PC-3 (cell line): ENCODE results near the gene DLG2. TPM values are rescaled to one million over a fixed set of nuclear protein-coding genes. Genes with fewer than 3 reads are reported as not detected.

Experiments
- ATAC-seq: fragments of 200-7000 bp; cut with Tn5 transposase; 2 replicates; pipeline ENCODE4 v1.9.1; 2020; ENCODE audit warnings: mild to moderate bottlenecking, moderate library complexity
- BruUV-seq: library from RNA; stranded (reverse); fragments of 400-500 nt; replicated peaks from 2 replicates; lab custom pipeline; 2021; lab: Mats Ljungman, UMichigan
- CTCF ChIA-PET: fragments of 300-600 bp; sonication (Branson Sonifier 250); formaldehyde crosslinking; loops from one replicate; lab custom pipeline; 2022; ENCODE audit warnings: antibody characterized with exemption; lab: Charles Lee
- POLR2A ChIA-PET: fragments of 300-600 bp; sonication (Branson Sonifier 250); formaldehyde crosslinking; loops from one replicate; lab custom pipeline; 2022; ENCODE audit warnings: antibody characterized with exemption; ENCODE audit not compliant: unreplicated experiment; lab: Charles Lee
- DNase-seq: peaks from one replicate; pipeline ENCODE4 v3.0.0-alpha.2; 2015
- H2AFZ ChIP-seq: fragments of 300-600 bp; sonication (generic); 2 replicates; pipeline ENCODE4 v1.6.0; 2016; ENCODE audit warnings: antibody characterized with exemption, low read length
- H3F3A ChIP-seq: fragments of 300-600 bp; sonication (generic); one replicate; pipeline ENCODE4 v1.6.0; 2017; ENCODE audit warnings: antibody characterized with exemption, low read length, control low read depth, mild to moderate bottlenecking; ENCODE audit not compliant: unreplicated experiment
- H3K27ac ChIP-seq: fragments of 300-600 bp; sonication (generic); 2 replicates; pipeline ENCODE4 v1.5.1; 2016; ENCODE audit warnings: mild to moderate bottlenecking, low read length
- H3K27me3 ChIP-seq: fragments of 300-600 bp; sonication (generic); 2 replicates; pipeline ENCODE4 v1.6.1; 2016; ENCODE audit warnings: low read length, mixed read lengths
- H3K36me3 ChIP-seq: fragments of 300-600 bp; sonication (generic); 2 replicates; pipeline ENCODE4 v1.6.1; 2016; ENCODE audit warnings: low read depth, mixed run types, low read length, mixed read lengths
- H3K4me1 ChIP-seq: fragments of 300-600 bp; sonication (generic); 2 replicates; pipeline ENCODE4 v1.5.1; 2016; ENCODE audit warnings: low read length; ENCODE audit not compliant: insufficient read depth
- H3K4me2 ChIP-seq: fragments of 300-600 bp; sonication (generic); 2 replicates; pipeline ENCODE4 v1.6.0; 2016; ENCODE audit warnings: low read length
- H3K4me3 ChIP-seq: fragments of 300-600 bp; sonication (generic); 2 replicates; pipeline ENCODE4 v1.5.1; 2016; ENCODE audit warnings: mild to moderate bottlenecking, low read length, mixed read lengths
- H3K79me2 ChIP-seq: fragments of 300-600 bp; sonication (generic); 2 replicates; pipeline ENCODE4 v1.6.1; 2017; ENCODE audit warnings: low read length, mixed read lengths
- H3K9ac ChIP-seq: fragments of 300-600 bp; sonication (generic); 2 replicates; pipeline ENCODE4 v1.6.0; 2016; ENCODE audit warnings: mild to moderate bottlenecking, low read length
- H3K9me2 ChIP-seq: fragments of 300-600 bp; sonication (generic); replicated peaks from 2 replicates; pipeline ENCODE4 v1.6.1; 2016; ENCODE audit warnings: mixed run types, low read length, mixed read lengths
- H3K9me3 ChIP-seq: fragments of 300-600 bp; sonication (generic); 2 replicates; pipeline ENCODE4 v1.6.1; 2016; ENCODE audit warnings: low read length, mixed read lengths
- H4K20me1 ChIP-seq: fragments of 300-600 bp; sonication (generic); 2 replicates; pipeline ENCODE4 v1.6.1; 2016; ENCODE audit warnings: low read length, mixed read lengths
- EZH2 ChIP-seq: fragments of 300-600 bp; sonication (generic); IDR thresholded peaks from one replicate; pipeline ENCODE4 v1.6.1; 2017; ENCODE audit warnings: antibody characterized with exemption, mild to moderate bottlenecking, low read length; ENCODE audit not compliant: unreplicated experiment
- EZH2phosphoT487 ChIP-seq: fragments of 300-600 bp; sonication (generic); IDR thresholded peaks from 2 replicates; pipeline ENCODE4 v1.6.1; 2018; ENCODE audit warnings: mild to moderate bottlenecking, antibody characterized with exemption, low read length, borderline replicate concordance
- intact Hi-C: fragments of 100-400 bp; cut with micrococcal nuclease; formaldehyde crosslinking; loops from 2 replicates; pipeline ENCODE4 v1.9.0; 2023
- total RNA-seq: library from RNA; depleted of rRNA; stranded (reverse); fragments of >200 nt; gene quantifications from 2 replicates; pipeline ENCODE4 v1.2.3, GENCODE V29; 2014
- TF ChIP-seq, protein P1 (sequence below): fragments of 300-600 bp; sonication (generic); conservative IDR thresholded peaks from 2 replicates; pipeline ENCODE4 v1.5.1; 2017; ENCODE audit warnings: antibody characterized with exemption, low read depth, mild to moderate bottlenecking, low read length

Gene DLG2
- total RNA-seq, 1 experiment from 2014 or later = 0.58 TPM

DNA sequence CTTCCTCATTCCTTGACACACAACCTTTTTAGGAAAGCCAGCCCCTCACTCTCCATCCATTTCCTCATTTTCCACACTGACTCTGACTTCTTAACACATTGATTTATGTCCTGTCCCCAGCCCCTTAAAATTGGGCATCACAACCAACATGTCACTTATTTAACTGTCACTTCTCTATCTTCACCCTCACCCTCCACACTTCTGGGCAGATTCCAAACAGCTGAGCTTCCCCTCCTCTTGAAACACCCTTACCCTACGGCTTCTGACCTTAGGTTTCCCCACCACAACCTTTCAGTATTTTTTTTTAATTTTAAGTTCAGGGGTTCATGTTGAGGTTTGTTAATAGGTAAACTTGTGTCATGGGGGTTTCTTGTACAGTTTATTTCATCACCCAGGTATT is 696.3 kb downstream of the DLG2 start:
- Histone ChIP-seq H2AFZ (no peak overlapping the region), H3K9ac (no peak overlapping the region), H4K20me1 (no peaks in the 10 kb centered on the region), H3K36me3 (no peaks in the 10 kb centered on the region), H3K9me3 (no peaks in the 10 kb centered on the region), H3K79me2 (no peaks in the 10 kb centered on the region), H3K27me3 (peaks cover 11% of the 10 kb centered on the region; the same call in 1 of the 2 replicates), H3K4me1 (no peaks in the 10 kb centered on the region), H3F3A (no peaks in the 10 kb centered on the region), H3K27ac (no peak overlapping the region), H3K9me2 (no peaks in the 10 kb centered on the region), H3K4me3 (no peak overlapping the region), H3K4me2 (no peak overlapping the region)
- TF ChIP-seq EZH2phosphoT487 = no peak
- TF ChIP-seq, protein P1, sequence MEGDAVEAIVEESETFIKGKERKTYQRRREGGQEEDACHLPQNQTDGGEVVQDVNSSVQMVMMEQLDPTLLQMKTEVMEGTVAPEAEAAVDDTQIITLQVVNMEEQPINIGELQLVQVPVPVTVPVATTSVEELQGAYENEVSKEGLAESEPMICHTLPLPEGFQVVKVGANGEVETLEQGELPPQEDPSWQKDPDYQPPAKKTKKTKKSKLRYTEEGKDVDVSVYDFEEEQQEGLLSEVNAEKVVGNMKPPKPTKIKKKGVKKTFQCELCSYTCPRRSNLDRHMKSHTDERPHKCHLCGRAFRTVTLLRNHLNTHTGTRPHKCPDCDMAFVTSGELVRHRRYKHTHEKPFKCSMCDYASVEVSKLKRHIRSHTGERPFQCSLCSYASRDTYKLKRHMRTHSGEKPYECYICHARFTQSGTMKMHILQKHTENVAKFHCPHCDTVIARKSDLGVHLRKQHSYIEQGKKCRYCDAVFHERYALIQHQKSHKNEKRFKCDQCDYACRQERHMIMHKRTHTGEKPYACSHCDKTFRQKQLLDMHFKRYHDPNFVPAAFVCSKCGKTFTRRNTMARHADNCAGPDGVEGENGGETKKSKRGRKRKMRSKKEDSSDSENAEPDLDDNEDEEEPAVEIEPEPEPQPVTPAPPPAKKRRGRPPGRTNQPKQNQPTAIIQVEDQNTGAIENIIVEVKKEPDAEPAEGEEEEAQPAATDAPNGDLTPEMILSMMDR = no peak
- no peak for TF ChIP-seq EZH2
- ATAC-seq (no peak), DNase-seq (no peak)
- intact Hi-C loops = no loop called here
- no TSS peak for BruUV-seq
- POLR2A ChIA-PET = no interaction called here
- CTCF ChIA-PET = no interaction called here

DNA sequence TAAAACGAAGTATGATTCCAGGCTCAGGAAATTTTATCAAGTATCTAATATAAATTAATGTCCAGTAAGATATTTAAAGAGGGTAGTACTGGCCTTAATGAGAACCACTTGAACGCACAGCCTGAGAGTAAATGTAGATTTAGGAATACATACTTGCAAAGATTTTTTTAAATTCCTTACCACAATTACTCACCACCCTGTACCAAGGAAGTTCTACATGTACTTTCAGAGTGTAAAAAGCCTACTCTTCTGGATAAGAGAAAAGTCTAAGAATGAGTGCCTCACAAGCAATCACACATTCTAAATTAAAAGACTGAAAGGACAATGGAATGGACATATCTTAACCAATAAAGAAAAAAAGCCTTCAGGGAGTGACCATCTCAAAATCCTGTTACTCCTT is 697.4 kb downstream of the DLG2 start:
- Histone ChIP-seq H2AFZ (no peak overlapping the region), H3K9me2 (no peaks in the 10 kb centered on the region), H3K9me3 (no peaks in the 10 kb centered on the region), H3K27ac (no peak overlapping the region), H3K27me3 (peaks cover 11% of the 10 kb centered on the region; the same call in 1 of the 2 replicates), H3F3A (no peaks in the 10 kb centered on the region), H3K36me3 (no peaks in the 10 kb centered on the region), H3K4me2 (no peak overlapping the region), H3K4me1 (no peaks in the 10 kb centered on the region), H4K20me1 (no peaks in the 10 kb centered on the region), H3K9ac (no peak overlapping the region), H3K79me2 (no peaks in the 10 kb centered on the region), H3K4me3 (no peak overlapping the region)
- DNase-seq = no peak
- POLR2A ChIA-PET = no interaction called here
- ATAC-seq = no peak
- intact Hi-C loops = no loop called here
- no peak for TF ChIP-seq EZH2phosphoT487
- no peak for TF ChIP-seq EZH2
- TF ChIP-seq, protein P1 = no peak
- no TSS peak for BruUV-seq
- CTCF ChIA-PET = no interaction called here

DNA sequence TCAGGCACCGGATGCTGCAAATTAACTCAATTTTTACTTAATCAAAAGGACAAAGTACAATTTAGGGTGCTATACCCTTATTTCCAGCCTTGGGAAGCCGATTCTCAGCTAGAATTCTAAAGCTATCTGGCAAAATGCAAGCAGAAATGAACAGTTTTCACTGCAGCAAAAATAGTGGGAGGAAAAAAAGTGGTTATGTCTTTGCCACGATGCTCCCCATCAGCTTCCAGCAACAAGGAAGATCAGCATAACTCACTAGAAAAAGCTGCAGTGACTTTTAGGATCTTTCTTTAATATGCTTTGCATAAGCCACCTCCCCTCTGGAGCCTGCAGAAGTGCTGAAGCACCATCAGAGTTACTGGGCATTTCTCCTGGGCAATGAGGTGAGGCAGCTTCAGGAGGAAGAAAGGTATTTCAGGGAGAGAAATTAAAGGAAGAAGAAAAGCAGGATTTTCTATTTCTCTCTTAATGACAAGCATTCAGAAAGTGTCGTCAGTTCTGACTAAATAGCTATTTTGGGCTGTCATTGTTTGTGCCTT is 702.9 kb downstream of the DLG2 start:
- POLR2A ChIA-PET = no interaction called here
- no peak overlapping the region for H3K27ac ChIP-seq
- no peak overlapping the region for H3K9ac ChIP-seq
- no TSS peak for BruUV-seq
- ATAC-seq (no peak), DNase-seq (no peak)
- no peaks in the 10 kb centered on the region for H3F3A ChIP-seq
- no peak overlapping the region for H2AFZ ChIP-seq
- no peaks in the 10 kb centered on the region for H3K36me3 ChIP-seq
- no peaks in the 10 kb centered on the region for H3K79me2 ChIP-seq
- H3K4me3 ChIP-seq = no peak overlapping the region
- no peaks in the 10 kb centered on the region for H3K9me3 ChIP-seq
- no peaks in the 10 kb centered on the region for H4K20me1 ChIP-seq
- peaks cover 41% of the 10 kb centered on the region for H3K27me3 ChIP-seq
- H3K4me2 ChIP-seq = no peak overlapping the region
- intact Hi-C loops = no loop called here
- TF ChIP-seq EZH2phosphoT487 (no peak), EZH2 (no peak)
- TF ChIP-seq, protein P1 = no peak
- CTCF ChIA-PET = no interaction called here
- no peaks in the 10 kb centered on the region for H3K9me2 ChIP-seq
- H3K4me1 ChIP-seq = no peaks in the 10 kb centered on the region
